ENCODE results near the gene STAMBP. TPM values are rescaled to one million over a fixed set of nuclear protein-coding genes. Genes with fewer than 3 reads are reported as not detected.

The STAMBP gene
- total and polyA plus RNA-seq, 4 donors = 10.2 to 27.1 (median 15.9) TPM

DNA sequence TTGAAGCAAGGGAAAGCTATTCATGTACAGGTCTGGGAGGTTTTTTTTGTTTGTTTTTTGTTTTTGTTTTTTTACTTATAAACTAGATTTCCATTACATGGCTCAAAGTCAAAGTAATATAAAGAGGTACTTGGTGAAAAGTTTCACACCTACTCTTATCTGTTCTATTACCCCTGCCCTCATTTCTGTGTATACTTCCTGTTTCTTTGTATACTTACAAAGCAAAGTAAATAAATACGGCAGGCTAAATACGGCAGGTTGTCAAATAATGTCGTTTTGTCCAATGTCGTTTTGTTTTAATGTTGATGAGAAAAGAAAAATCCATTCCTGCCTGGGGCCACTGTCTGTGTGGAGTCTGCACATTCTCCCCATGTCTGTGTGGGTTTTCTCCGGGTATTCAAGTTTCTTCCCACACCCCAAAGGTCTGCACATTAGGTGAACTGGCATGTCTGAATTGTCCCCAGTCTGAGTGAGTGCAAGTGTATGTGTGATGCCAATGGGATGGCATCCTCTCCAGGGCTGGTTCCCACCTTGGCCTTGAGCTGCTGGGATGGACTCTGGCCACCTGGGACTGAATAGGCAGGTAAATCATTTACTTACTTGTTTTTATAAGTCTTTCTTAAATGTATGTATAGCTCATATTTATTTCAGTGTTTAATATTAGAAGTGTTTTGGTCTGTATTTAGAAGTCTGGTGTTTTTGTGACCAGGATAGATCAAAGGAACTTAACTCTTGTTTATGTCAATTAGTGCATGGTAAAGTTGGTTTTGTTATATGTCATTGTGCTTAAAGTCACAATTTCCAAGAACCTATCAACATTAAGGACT lies 13.4 kb downstream of the STAMBP start:
- Histone ChIP-seq H3K4me3 (ENCODE audit: low read depth in 1 of 3, low read length in 3 of 3) (no peak overlapping the region), H3K27ac (ENCODE audit: low read depth in 1 of 2, low read length in 2 of 2) (no peak overlapping the region), H3K27me3 (ENCODE audit: control insufficient read depth in 4 of 4, insufficient read depth in 4 of 4, low read length in 3 of 4) (no peaks in the 10 kb centered on the region), H3K9ac (ENCODE audit: low read depth in 1 of 2, low read length in 2 of 2) (no peak overlapping the region), H3K36me3 (ENCODE audit: control insufficient read depth in 4 of 4, insufficient read depth in 3 of 4, low read depth in 1 of 4, low read length in 3 of 4) (peaks cover 0 to 27% (median 15%) of the 10 kb centered on the region in 4 donors), H3K9me3 (ENCODE audit: control insufficient read depth in 4 of 4, low read length in 3 of 4) (no peaks in the 10 kb centered on the region), H3K4me1 (ENCODE audit: control insufficient read depth in 4 of 4, insufficient read depth in 4 of 4, low read length in 3 of 4) (peaks cover 0 to 9% (median 3%) of the 10 kb centered on the region in 4 donors)
- DNase-seq (ENCODE audit: low spot score) = no peak
- WGBS = 36% methylated on average over 5 of the region's 5 CpGs
- peak in 1 of 2 donors; percentile 27 for TF ChIP-seq HNF4A (conservative IDR thresholded peaks at IDR 0.05)
- TF ChIP-seq, protein P1, sequence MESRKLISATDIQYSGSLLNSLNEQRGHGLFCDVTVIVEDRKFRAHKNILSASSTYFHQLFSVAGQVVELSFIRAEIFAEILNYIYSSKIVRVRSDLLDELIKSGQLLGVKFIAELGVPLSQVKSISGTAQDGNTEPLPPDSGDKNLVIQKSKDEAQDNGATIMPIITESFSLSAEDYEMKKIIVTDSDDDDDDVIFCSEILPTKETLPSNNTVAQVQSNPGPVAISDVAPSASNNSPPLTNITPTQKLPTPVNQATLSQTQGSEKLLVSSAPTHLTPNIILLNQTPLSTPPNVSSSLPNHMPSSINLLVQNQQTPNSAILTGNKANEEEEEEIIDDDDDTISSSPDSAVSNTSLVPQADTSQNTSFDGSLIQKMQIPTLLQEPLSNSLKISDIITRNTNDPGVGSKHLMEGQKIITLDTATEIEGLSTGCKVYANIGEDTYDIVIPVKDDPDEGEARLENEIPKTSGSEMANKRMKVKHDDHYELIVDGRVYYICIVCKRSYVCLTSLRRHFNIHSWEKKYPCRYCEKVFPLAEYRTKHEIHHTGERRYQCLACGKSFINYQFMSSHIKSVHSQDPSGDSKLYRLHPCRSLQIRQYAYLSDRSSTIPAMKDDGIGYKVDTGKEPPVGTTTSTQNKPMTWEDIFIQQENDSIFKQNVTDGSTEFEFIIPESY (IDR thresholded peaks at IDR 0.05) = no peak

DNA sequence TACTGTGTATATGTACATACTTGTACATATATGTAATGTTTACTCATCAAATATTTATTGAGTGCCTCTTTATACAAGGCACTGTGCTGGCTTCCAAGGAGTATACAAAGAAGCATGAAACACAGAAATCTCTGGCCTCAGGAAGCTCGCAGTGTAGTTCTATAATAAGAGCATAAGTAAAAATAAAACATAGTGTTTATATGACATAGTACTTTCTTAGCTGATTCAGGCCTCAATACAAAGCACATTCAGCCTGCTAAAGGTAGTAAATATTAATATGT lies 13.9 kb downstream of the STAMBP start:
- Histone ChIP-seq H3K27me3 (ENCODE audit: control insufficient read depth in 4 of 4, insufficient read depth in 4 of 4, low read length in 3 of 4) (no peaks in the 10 kb centered on the region), H3K4me3 (ENCODE audit: low read depth in 1 of 3, low read length in 3 of 3) (no peak overlapping the region), H3K9ac (ENCODE audit: low read depth in 1 of 2, low read length in 2 of 2) (no peak overlapping the region), H3K9me3 (ENCODE audit: control insufficient read depth in 4 of 4, low read length in 3 of 4) (no peaks in the 10 kb centered on the region), H3K4me1 (ENCODE audit: control insufficient read depth in 4 of 4, insufficient read depth in 4 of 4, low read length in 3 of 4) (peaks cover 0 to 9% (median 3%) of the 10 kb centered on the region in 4 donors), H3K36me3 (ENCODE audit: control insufficient read depth in 4 of 4, insufficient read depth in 3 of 4, low read depth in 1 of 4, low read length in 3 of 4) (peaks cover 0 to 33% (median 19%) of the 10 kb centered on the region in 4 donors), H3K27ac (ENCODE audit: low read depth in 1 of 2, low read length in 2 of 2) (no peak overlapping the region)
- 91% methylated on average over 1 of the region's 1 CpG for WGBS
- TF ChIP-seq JUND (IDR thresholded peaks at IDR 0.05) = no peak
- TF ChIP-seq, protein P2, sequence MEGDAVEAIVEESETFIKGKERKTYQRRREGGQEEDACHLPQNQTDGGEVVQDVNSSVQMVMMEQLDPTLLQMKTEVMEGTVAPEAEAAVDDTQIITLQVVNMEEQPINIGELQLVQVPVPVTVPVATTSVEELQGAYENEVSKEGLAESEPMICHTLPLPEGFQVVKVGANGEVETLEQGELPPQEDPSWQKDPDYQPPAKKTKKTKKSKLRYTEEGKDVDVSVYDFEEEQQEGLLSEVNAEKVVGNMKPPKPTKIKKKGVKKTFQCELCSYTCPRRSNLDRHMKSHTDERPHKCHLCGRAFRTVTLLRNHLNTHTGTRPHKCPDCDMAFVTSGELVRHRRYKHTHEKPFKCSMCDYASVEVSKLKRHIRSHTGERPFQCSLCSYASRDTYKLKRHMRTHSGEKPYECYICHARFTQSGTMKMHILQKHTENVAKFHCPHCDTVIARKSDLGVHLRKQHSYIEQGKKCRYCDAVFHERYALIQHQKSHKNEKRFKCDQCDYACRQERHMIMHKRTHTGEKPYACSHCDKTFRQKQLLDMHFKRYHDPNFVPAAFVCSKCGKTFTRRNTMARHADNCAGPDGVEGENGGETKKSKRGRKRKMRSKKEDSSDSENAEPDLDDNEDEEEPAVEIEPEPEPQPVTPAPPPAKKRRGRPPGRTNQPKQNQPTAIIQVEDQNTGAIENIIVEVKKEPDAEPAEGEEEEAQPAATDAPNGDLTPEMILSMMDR (IDR thresholded peaks at IDR 0.05; ENCODE audit: low read depth, low read length, missing input control) = no peak
- no peak for TF ChIP-seq GABPA (IDR thresholded peaks at IDR 0.05 in 1 of 2, conservative IDR thresholded peaks at IDR 0.05 in 1 of 2)
- TF ChIP-seq RXRA (IDR thresholded peaks at IDR 0.05) = no peak
- no peak for TF ChIP-seq HNF4A (conservative IDR thresholded peaks at IDR 0.05)
- DNase-seq (ENCODE audit: low spot score) = no peak

DNA sequence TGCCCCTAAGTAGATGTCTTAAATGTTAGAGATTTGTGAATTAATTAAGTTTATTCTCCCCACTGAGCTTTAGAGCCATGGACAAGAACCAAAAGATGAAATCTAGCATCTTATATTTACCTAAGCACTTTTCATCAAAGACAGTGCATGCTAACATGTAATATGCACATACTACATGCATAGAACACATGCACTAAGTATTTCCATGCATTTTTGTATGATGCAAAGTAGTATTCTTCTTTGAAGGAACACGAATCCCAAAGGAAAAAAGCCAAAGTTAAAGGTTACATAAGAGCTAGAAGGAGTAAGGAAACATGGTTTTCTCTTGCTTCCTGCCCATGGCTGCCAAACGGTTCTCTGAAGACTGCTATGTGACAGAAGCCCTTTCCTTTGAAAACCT lies 15.3 kb downstream of the STAMBP start:
- Histone ChIP-seq H3K27ac (ENCODE audit: low read depth in 1 of 2, low read length in 2 of 2) (no peak overlapping the region), H3K27me3 (ENCODE audit: control insufficient read depth in 4 of 4, insufficient read depth in 4 of 4, low read length in 3 of 4) (no peaks in the 10 kb centered on the region), H3K9ac (ENCODE audit: low read depth in 1 of 2, low read length in 2 of 2) (no peak overlapping the region), H3K4me1 (ENCODE audit: control insufficient read depth in 4 of 4, insufficient read depth in 4 of 4, low read length in 3 of 4) (peaks cover 0 to 9% (median 3%) of the 10 kb centered on the region in 4 donors), H3K9me3 (ENCODE audit: control insufficient read depth in 4 of 4, low read length in 3 of 4) (no peaks in the 10 kb centered on the region), H3K36me3 (ENCODE audit: control insufficient read depth in 4 of 4, insufficient read depth in 3 of 4, low read depth in 1 of 4, low read length in 3 of 4) (peaks cover 1 to 38% (median 26%) of the 10 kb centered on the region in 4 donors), H3K4me3 (ENCODE audit: low read depth in 1 of 3, low read length in 3 of 3) (no peak overlapping the region)
- TF ChIP-seq, protein P3, sequence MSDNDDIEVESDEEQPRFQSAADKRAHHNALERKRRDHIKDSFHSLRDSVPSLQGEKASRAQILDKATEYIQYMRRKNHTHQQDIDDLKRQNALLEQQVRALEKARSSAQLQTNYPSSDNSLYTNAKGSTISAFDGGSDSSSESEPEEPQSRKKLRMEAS (IDR thresholded peaks at IDR 0.05) = no peak
- 65% methylated on average over 2 of the region's 2 CpGs for WGBS
- no peak for DNase-seq (ENCODE audit: low spot score)
